GM19099 (cell line): ENCODE measurements around the gene PPP4C.

Experiments
- POLR2A ChIP-seq: IDR thresholded peaks from 3 replicates; pipeline ENCODE4 v1.6.1; 2011; ENCODE audit warnings: low read depth; ENCODE audit not compliant: insufficient read length; ENCODE audit errors: extremely low read depth

Gene PPP4C

DNA sequence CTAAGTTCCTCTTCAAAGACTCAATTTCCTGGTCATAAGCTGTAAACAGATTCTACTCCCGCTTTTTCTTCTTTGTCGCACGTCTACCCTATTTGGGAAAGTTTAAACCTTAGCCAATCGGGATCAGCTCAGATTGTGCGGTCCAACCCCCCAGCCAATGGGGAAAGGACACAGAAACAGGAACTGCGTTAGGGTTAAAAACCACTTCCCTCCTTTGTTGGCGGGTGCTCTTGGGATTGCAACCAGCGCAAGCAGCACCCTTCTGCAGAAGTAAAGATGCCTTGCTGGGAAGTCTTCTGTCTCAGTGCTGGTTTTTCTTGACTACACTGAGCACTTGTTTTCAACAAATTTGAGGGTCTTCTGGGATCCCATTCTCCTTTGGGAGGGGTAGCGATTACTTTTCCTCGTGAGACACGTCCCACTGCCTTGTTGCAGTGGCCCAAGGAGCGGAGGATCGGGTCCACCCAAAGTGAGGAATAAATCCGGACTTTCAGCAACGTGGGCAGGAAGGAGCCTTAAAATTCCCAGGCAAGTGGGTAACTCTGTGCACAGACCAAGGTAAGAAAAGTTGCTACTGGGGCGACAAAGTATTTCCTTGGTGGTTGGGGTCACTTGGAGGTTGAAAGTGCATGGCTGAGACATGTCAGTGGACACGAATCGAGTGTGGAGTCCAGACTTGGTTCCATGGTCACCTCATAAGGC is 21.2 kb downstream of the PPP4C start:
- no peak for TF ChIP-seq POLR2A

DNA sequence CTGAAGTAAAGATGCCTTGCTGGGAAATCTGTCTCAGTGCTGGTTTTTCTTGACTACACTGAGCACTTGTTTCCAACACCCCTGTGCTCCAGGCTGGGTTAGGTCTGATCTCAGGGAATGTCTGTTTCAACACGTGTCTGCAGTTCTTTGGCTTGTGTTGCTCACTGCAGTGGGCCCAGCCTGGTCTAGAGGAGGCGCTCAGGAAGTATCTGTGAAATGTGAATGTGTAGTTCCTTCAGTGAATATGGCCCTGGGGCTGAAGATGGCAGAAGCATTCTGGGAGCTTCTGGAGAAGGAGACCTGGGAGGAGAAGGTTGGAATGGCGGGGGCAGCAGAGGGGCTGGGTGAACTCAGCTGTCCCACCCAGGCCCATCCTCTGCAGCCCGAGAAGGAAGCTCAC is 28.3 kb downstream of the PPP4C start:
- no peak for TF ChIP-seq POLR2A

DNA sequence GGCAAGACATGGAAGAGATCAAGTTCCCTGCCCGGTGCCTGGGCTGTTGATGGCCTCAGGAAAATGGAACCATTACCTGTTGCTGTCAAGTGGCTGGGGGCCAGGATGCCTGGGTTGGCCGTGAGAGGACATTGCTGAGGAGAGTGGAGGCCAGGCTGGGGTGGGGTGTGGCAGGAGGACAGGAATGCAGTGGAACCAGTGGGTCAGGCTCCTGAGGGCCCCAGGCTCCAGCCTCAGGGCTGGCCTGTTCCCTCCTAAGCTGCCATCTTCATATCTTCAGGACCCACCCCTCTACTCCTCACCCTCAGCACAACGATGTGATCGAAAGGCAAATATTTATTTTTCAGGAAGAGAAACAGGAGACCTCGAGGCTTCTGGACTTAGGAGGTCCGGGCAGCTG is 28.7 kb downstream of the PPP4C start:
- no peak for TF ChIP-seq POLR2A

DNA sequence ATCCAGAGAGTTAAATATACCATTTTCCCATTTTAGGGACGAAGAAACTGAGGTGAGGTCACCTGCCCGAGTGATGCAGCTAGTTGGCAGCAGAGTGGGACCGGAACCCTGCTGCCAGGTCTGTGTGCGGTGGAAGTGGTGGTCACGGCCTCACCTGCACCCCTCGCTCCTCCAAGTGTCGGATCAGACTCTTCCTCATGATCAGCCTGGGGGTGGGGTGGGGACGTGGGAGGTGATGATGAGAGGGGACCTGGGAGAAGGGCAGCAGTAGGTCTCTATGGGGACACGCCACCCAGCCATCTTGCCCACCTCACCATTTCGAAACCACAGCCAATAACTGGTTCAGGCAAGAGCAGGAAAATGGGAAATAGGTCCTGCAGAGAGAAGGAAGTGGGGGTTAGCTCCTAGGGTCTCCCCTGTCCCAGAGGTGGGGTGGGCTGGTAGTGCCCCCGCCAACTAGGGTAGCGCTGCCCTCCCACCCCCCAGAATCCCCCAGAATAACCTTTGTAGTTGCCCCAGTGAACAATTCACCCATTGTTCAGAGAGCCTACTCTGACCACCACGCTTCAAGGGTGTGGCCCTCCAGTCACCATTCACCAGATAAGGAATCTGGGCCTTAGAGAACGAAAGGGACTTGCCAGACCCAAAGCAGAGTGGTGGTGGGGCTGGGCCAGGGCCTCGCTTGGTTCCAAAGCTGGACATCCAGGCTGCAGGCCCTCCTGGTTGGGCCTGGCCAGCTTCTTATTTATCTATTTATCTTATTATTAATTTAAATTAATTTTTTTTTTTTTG is 32.5 kb downstream of the PPP4C start:
- TF ChIP-seq POLR2A: no peak

DNA sequence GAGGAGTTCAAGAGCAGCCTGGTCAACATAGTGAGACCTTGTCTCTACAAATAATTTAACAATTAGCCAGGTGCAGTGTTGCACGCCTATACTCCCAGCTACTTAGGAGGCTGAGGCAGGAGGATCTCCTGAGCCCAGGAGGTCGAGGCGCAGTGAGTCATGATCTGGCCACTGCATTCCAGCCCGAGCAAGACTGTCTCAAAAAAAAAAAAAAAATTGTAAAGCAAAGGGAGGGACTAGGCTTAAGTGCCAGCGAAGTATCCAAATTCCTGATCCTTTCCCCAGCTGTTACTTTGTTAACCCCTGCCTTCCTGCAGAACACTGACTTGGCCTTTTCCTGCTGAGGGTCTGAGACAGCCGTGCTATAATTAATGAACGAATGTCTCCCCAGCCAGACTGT is 34.9 kb downstream of the PPP4C start:
- TF ChIP-seq POLR2A: no peak

DNA sequence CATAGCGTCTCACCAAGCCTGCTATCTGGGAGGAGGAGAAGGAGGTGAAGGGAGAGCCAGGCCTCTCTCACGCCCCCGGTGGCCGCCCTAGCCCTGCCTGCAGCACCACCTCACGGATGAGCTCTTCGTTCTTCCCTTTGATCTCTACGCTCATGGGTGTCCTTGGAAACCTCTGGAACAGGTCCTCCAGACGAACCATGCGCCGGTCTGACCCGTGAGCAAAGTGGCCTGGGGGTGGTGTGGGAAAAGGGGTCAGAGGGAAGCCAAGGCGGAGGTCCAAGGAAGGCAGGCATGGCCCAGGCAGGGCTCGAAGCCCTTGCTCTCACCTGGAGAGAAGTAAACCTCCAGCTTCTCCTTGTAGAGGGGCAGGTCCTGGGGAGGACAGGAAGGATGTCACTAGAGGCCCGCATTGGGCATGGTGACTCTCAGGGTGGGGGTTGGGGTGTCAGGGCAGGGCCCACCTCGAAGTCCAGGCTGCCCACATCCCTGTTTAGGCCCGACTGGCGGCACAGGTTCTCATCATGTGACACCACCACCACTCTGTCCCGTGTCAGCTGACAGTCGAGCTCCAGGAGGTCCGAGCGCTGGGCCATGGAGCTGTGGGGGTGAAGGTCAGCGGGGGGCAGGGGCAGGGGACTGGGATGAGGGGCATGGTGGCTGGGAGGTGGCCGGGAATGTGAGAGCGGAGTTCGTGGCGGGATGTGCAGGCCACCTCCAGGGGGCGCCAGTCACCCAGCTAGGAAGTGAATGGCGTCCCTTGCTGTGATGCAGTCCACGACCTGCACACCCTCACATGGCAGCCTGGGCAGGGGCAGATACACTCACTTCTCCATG is 36.6 kb downstream of the PPP4C start:
- no peak for TF ChIP-seq POLR2A

DNA sequence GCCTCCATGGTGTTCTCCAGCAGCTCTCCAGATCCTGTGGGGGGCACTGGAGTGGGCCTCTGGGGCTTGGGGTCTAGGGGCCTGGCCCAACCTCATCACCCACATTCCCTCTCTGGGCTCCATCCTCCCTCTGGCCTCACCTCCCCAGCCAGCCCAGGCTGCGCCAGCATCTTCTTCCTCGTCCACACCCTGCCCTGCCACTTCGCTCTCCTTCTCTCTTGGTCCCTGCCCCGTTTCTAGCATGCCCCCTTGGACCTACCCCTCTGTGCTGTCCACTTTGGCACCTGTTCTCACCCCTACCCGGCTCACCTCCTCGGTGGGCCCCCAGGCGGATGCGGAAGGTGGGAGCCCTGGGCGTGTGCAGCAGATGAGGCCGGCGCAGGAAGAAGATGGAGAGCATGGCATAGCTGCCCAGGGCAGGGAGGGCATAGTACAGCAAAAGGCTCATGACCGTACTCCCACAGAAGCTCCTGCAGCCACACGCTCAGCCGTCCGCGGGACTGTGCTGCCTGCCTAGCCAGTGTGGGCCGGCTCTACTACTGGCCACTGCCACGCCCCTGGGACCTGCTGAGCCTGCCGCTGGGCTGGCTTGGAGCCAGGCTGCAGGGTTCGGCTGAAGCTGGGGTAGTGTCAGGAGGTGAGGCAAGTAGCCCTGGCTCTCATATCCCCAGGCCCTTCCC is 37.4 kb downstream of the PPP4C start, which contains the start of gene GDPD3:
Gene GDPD3, minus strand, starts transcription at position 507 of the 680 bp plus-strand sequence. Its CDS starts 59 bp downstream, at position 448.
- TF ChIP-seq POLR2A: no peak

DNA sequence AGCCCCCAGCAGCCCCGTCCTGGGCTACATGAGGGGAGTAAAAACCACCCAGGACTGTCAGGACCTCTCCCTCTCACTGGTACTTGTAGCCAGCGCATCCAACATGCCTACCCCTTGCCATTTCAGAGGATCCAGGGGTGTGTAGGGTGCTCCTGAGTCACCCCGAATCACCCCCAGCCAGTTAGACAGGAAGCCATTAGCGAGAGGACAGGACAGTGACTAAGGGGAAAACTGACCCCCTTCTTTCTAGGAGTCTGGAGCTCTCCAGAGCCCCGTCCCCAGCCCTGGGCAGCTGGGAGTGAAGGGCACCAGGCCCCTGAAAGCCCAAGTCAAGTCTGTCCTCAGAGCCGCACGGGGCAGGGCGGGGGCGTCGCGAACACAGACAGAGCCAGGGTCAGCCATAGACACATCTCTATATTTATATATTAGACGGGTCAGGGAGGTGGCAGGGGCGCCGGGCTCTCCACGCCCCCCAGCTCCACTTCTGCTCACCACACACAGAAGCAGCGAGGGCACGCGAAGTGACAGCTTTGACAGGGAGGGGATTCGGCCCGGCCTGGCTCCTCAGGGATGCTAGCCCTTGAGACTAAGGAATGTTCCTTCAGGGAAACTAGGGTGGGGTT is 38.0 kb downstream of the PPP4C start:
- no peak for TF ChIP-seq POLR2A

DNA sequence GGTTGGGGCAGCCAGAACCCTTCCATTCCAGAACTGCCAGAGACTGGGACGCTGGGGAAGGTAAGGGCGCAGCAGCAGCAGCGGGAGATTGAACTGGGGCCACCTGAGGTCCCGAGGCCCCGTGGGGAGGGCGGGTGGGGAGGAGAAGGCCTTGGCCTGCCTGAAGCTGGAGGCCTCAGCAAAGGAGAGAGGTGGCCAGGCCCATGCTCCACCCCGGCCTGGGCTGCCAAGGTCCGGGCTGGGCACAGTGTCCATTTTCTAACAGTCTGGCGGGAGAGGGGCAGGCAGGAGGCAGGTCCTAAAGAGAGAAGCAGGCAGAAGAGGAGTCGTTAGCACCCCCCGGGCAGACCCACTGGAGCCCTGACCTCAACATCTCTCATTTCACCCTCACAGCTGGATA is 38.6 kb downstream of the PPP4C start:
- TF ChIP-seq POLR2A: no peak

DNA sequence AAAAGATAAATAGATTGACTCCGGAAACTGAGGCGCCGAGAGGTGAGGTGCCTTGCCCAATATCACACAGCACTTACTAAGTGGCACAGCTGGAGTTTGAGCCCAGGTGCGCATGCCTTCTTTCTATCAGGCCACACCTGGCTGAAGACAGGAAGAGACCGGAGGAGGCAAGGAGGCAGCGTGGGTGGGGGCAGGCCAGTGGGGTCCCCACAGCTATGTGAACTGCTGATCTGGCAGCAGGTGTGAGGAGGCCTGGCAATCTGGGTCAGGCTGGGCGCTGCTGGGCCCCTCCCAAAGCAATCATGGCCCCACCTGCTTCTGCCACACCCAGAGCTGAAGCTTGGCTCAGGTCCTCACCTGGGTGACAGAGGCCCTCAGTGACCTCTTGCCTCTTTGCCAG is 39.4 kb downstream of the PPP4C start:
- TF ChIP-seq POLR2A: no peak

DNA sequence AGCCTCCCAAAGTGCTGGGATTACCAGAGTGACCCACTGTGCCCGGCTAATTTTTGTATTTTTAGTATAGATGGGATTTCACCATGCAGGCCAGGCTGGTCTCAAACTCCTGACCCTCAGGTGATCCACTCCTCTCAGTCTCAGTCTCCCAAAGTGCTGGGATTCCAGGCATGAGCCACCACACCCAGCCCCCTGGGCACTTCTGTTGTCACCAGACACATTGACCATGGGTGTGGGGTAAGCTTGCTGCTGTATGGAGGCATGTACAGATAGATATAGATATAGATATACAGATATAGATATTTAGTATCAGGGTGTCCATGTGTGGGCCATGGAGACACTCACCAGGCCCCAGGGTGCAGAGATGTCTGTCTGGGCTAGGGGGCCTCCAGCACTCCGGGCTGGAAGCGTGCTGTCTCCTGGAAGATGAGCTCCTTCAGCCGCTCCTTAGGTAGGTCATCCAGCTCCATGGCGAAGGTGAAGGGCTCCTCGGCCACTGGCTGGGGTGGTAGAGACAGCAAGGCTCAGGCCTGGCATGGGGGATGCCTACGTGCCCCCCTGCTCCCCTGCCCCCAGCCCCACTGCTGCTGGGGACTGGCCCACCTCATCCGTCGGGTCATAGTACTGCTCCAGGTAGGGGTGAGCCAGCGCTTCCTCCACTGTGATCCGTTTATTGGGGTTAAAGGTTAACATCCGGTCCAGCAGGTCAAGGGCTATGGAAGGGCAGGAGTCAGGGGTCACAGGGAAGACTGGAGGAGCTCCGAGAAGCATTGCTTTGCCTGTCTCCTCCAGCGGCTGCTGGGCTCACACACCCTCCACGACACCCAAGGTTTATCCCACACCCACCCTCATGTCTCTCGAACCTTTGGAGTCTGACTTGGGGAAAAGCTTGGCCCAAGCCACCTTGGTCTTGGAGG is 40.8 kb downstream of the PPP4C start:
- TF ChIP-seq POLR2A: no peak

DNA sequence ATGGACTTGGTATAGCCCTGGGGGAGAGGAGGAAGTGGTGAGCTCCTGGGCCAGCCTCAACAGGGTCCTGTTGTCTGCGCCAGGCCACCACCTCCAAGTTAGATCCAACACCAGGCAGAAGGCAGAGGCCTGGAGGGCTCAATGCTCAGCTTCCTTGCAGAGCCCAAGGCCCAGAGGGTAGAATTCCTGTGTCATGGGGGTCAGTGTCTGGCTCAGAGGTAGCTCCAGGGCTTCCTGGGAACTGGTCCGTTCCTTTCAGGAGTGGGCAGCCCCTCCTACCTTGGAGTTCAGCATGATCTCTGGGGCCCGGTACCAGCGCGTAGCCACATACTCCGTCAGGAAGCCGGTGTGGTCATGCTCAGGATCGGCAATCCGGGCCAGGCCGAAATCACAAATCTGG is 42.0 kb downstream of the PPP4C start:
- TF ChIP-seq POLR2A: no peak

DNA sequence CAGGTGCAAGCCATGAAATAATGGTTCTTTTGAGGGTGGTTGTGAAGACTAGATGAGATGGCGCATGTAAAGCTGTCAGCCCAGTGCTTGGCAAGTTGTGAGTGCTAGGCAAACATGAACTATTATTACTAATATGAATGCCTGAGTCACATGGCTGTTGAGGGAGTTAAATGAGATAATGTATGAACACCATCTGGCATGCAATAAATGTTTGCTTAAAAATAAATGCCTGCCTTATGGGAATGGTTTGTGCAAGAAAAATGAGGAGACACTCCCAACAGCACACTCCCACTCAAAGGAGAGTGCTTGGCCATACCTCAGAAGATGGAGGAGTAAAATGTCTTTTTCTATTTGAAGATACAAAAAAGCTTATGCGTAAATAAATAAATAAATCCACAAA is 43.6 kb downstream of the PPP4C start:
- TF ChIP-seq POLR2A: no peak
